ENCODE data around the gene FLACC1. TPM values are rescaled to one million over a fixed set of nuclear protein-coding genes. Genes with fewer than 3 reads are reported as not detected.
"Not testable (repeated sequence)": the region's sequence is repeated elsewhere in the genome, so short reads cannot be mapped to it uniquely, and the experiment has no call there.

FLACC1 gene
- total RNA-seq, 1 donor from 2014 or later: 1.0 TPM

GRCh38 chr2:201322772-201323171 is 34.4 kb downstream of the FLACC1 start:
- Histone ChIP-seq H3K9me3 (ENCODE audit: control insufficient read depth in 3 of 3, low read length in 3 of 3) (peaks cover 0 to 6% (median 3%) of the 10 kb centered on the region in 3 donors), H3K9ac (ENCODE audit: low read depth in 1 of 3, low read length in 3 of 3) (no peak overlapping the region), H3K27ac (ENCODE audit: low read depth, low read length) (no peak overlapping the region), H3K4me3 (ENCODE audit: low read length in 3 of 3) (no peak overlapping the region), H3K27me3 (ENCODE audit: control insufficient read depth in 3 of 3, insufficient read depth in 3 of 3, low read length in 3 of 3) (no peaks in the 10 kb centered on the region), H3K36me3 (ENCODE audit: control insufficient read depth in 3 of 3, insufficient read depth in 3 of 3, low read length in 3 of 3) (peaks cover 0 to 3% (median 2%) of the 10 kb centered on the region in 3 donors), H3K4me1 (ENCODE audit: control insufficient read depth in 3 of 3, insufficient read depth in 3 of 3, low read length in 3 of 3) (no peaks in the 10 kb centered on the region)

- no peaks in the 10 kb centered on the region for H3K27me3 ChIP-seq (ENCODE audit: control insufficient read depth in 3 of 3, insufficient read depth in 3 of 3, low read length in 3 of 3)
- H3K36me3 ChIP-seq (ENCODE audit: control insufficient read depth in 3 of 3, insufficient read depth in 3 of 3, low read length in 3 of 3): peaks cover 0 to 3% (median 2%) of the 10 kb centered on the region in 3 donors
- H3K9ac ChIP-seq (ENCODE audit: low read depth in 1 of 3, low read length in 3 of 3): no peak overlapping the region
- no peak overlapping the region for H3K27ac ChIP-seq (ENCODE audit: low read depth, low read length)
- H3K4me1 ChIP-seq (ENCODE audit: control insufficient read depth in 3 of 3, insufficient read depth in 3 of 3, low read length in 3 of 3): no peaks in the 10 kb centered on the region
- H3K4me3 ChIP-seq (ENCODE audit: low read length in 3 of 3): no peak overlapping the region
- peaks cover 0 to 6% (median 3%) of the 10 kb centered on the region in 3 donors for H3K9me3 ChIP-seq (ENCODE audit: control insufficient read depth in 3 of 3, low read length in 3 of 3)
These were observed 36.4 kb downstream of the FLACC1 start for GRCh38 chr2:201320701-201321100.

GRCh38 chr2:201320257-201320656 is 36.9 kb downstream of the FLACC1 start:
- H3K27ac ChIP-seq (ENCODE audit: low read depth, low read length): no peak overlapping the region
- no peak overlapping the region for H3K9ac ChIP-seq (ENCODE audit: low read depth in 1 of 3, low read length in 3 of 3)
- no peaks in the 10 kb centered on the region for H3K27me3 ChIP-seq (ENCODE audit: control insufficient read depth in 3 of 3, insufficient read depth in 3 of 3, low read length in 3 of 3)
- H3K4me1 ChIP-seq (ENCODE audit: control insufficient read depth in 3 of 3, insufficient read depth in 3 of 3, low read length in 3 of 3): no peaks in the 10 kb centered on the region
- H3K4me3 ChIP-seq (ENCODE audit: low read length in 3 of 3): no peak overlapping the region
- peaks cover 0 to 6% (median 3%) of the 10 kb centered on the region in 3 donors for H3K9me3 ChIP-seq (ENCODE audit: control insufficient read depth in 3 of 3, low read length in 3 of 3)
- H3K36me3 ChIP-seq (ENCODE audit: control insufficient read depth in 3 of 3, insufficient read depth in 3 of 3, low read length in 3 of 3): peaks cover 0 to 3% (median 2%) of the 10 kb centered on the region in 3 donors

GRCh38 chr2:201319511-201319910 is 37.6 kb downstream of the FLACC1 start:
- no peaks in the 10 kb centered on the region for H3K27me3 ChIP-seq (ENCODE audit: control insufficient read depth in 3 of 3, insufficient read depth in 3 of 3, low read length in 3 of 3)
- H3K36me3 ChIP-seq (ENCODE audit: control insufficient read depth in 3 of 3, insufficient read depth in 3 of 3, low read length in 3 of 3): peaks cover 0 to 3% (median 2%) of the 10 kb centered on the region in 3 donors
- H3K27ac ChIP-seq (ENCODE audit: low read depth, low read length): no peak overlapping the region
- no peaks in the 10 kb centered on the region for H3K4me1 ChIP-seq (ENCODE audit: control insufficient read depth in 3 of 3, insufficient read depth in 3 of 3, low read length in 3 of 3)
- peaks cover 0 to 6% (median 3%) of the 10 kb centered on the region in 3 donors for H3K9me3 ChIP-seq (ENCODE audit: control insufficient read depth in 3 of 3, low read length in 3 of 3)
- no peak overlapping the region for H3K9ac ChIP-seq (ENCODE audit: low read depth in 1 of 3, low read length in 3 of 3)
- H3K4me3 ChIP-seq (ENCODE audit: low read length in 3 of 3): no peak overlapping the region

GRCh38 chr2:201313362-201313761 is 43.8 kb downstream of the FLACC1 start:
- H3K9ac ChIP-seq (ENCODE audit: low read depth in 1 of 3, low read length in 3 of 3): no peak overlapping the region
- no peak overlapping the region for H3K27ac ChIP-seq (ENCODE audit: low read depth, low read length)
- H3K9me3 ChIP-seq (ENCODE audit: control insufficient read depth in 3 of 3, low read length in 3 of 3): no peaks in the 10 kb centered on the region
- no peaks in the 10 kb centered on the region for H3K4me1 ChIP-seq (ENCODE audit: control insufficient read depth in 3 of 3, insufficient read depth in 3 of 3, low read length in 3 of 3)
- H3K27me3 ChIP-seq (ENCODE audit: control insufficient read depth in 3 of 3, insufficient read depth in 3 of 3, low read length in 3 of 3): no peaks in the 10 kb centered on the region
- H3K4me3 ChIP-seq (ENCODE audit: low read length in 3 of 3): no peak overlapping the region
- peaks cover 0 to 1% (median 0%) of the 10 kb centered on the region in 3 donors for H3K36me3 ChIP-seq (ENCODE audit: control insufficient read depth in 3 of 3, insufficient read depth in 3 of 3, low read length in 3 of 3)

- Histone ChIP-seq H3K9ac (ENCODE audit: low read depth in 1 of 3, low read length in 3 of 3) (no peak overlapping the region), H3K4me3 (ENCODE audit: low read length in 3 of 3) (no peak overlapping the region), H3K4me1 (ENCODE audit: control insufficient read depth in 3 of 3, insufficient read depth in 3 of 3, low read length in 3 of 3) (no peaks in the 10 kb centered on the region), H3K27ac (ENCODE audit: low read depth, low read length) (no peak overlapping the region), H3K27me3 (ENCODE audit: control insufficient read depth in 3 of 3, insufficient read depth in 3 of 3, low read length in 3 of 3) (no peaks in the 10 kb centered on the region), H3K9me3 (ENCODE audit: control insufficient read depth in 3 of 3, low read length in 3 of 3) (no peaks in the 10 kb centered on the region), H3K36me3 (ENCODE audit: control insufficient read depth in 3 of 3, insufficient read depth in 3 of 3, low read length in 3 of 3) (peaks cover 0 to 2% (median 0%) of the 10 kb centered on the region in 3 donors)
These were observed 48.2 kb downstream of the FLACC1 start for GRCh38 chr2:201308914-201309313.

- H3K36me3 ChIP-seq (ENCODE audit: control insufficient read depth in 3 of 3, insufficient read depth in 3 of 3, low read length in 3 of 3): peaks cover 0 to 2% (median 0%) of the 10 kb centered on the region in 3 donors
- no peak overlapping the region for H3K27ac ChIP-seq (ENCODE audit: low read depth, low read length)
- H3K9ac ChIP-seq (ENCODE audit: low read depth in 1 of 3, low read length in 3 of 3): no peak overlapping the region
- H3K9me3 ChIP-seq (ENCODE audit: control insufficient read depth in 3 of 3, low read length in 3 of 3): no peaks in the 10 kb centered on the region
- no peaks in the 10 kb centered on the region for H3K27me3 ChIP-seq (ENCODE audit: control insufficient read depth in 3 of 3, insufficient read depth in 3 of 3, low read length in 3 of 3)
- no peaks in the 10 kb centered on the region for H3K4me1 ChIP-seq (ENCODE audit: control insufficient read depth in 3 of 3, insufficient read depth in 3 of 3, low read length in 3 of 3)
- H3K4me3 ChIP-seq (ENCODE audit: low read length in 3 of 3): no peak overlapping the region
These were observed 49.3 kb downstream of the FLACC1 start for GRCh38 chr2:201307876-201308275.

- not testable (repeated sequence) for H3K4me3 ChIP-seq (ENCODE audit: low read length in 3 of 3); H3K27ac ChIP-seq (ENCODE audit: low read depth, low read length); H3K4me1 ChIP-seq (ENCODE audit: control insufficient read depth in 3 of 3, insufficient read depth in 3 of 3, low read length in 3 of 3); H3K36me3 ChIP-seq (ENCODE audit: control insufficient read depth in 3 of 3, insufficient read depth in 3 of 3, low read length in 3 of 3); H3K27me3 ChIP-seq (ENCODE audit: control insufficient read depth in 3 of 3, insufficient read depth in 3 of 3, low read length in 3 of 3); H3K9me3 ChIP-seq (ENCODE audit: control insufficient read depth in 3 of 3, low read length in 3 of 3); H3K9ac ChIP-seq (ENCODE audit: low read depth in 1 of 3, low read length in 3 of 3)
These were observed 57.2 kb downstream of the FLACC1 start for GRCh38 chr2:201299929-201300328.

GRCh38 chr2:201298462-201299052 is 58.6 kb downstream of the FLACC1 start:
- Histone ChIP-seq H3K9ac (ENCODE audit: low read depth in 1 of 3, low read length in 3 of 3) (no peak overlapping the region), H3K27me3 (ENCODE audit: control insufficient read depth in 3 of 3, insufficient read depth in 3 of 3, low read length in 3 of 3) (no peaks in the 10 kb centered on the region), H3K9me3 (ENCODE audit: control insufficient read depth in 3 of 3, low read length in 3 of 3) (no peaks in the 10 kb centered on the region), H3K4me1 (ENCODE audit: control insufficient read depth in 3 of 3, insufficient read depth in 3 of 3, low read length in 3 of 3) (no peaks in the 10 kb centered on the region), H3K4me3 (ENCODE audit: low read length in 3 of 3) (no peak overlapping the region), H3K36me3 (ENCODE audit: control insufficient read depth in 3 of 3, insufficient read depth in 3 of 3, low read length in 3 of 3) (peaks cover 0 to 2% (median 0%) of the 10 kb centered on the region in 3 donors), H3K27ac (ENCODE audit: low read depth, low read length) (no peak overlapping the region)

GRCh38 chr2:201290457-201291148 is 66.5 kb downstream of the FLACC1 start:
- not testable (repeated sequence) for H3K27me3 ChIP-seq (ENCODE audit: control insufficient read depth in 3 of 3, insufficient read depth in 3 of 3, low read length in 3 of 3); H3K9me3 ChIP-seq (ENCODE audit: control insufficient read depth in 3 of 3, low read length in 3 of 3); H3K9ac ChIP-seq (ENCODE audit: low read depth in 1 of 3, low read length in 3 of 3); H3K27ac ChIP-seq (ENCODE audit: low read depth, low read length); H3K4me3 ChIP-seq (ENCODE audit: low read length in 3 of 3); H3K4me1 ChIP-seq (ENCODE audit: control insufficient read depth in 3 of 3, insufficient read depth in 3 of 3, low read length in 3 of 3)
- H3K36me3 ChIP-seq (ENCODE audit: control insufficient read depth in 3 of 3, insufficient read depth in 3 of 3, low read length in 3 of 3): peaks cover 0 to 20% (median 3%) of the 10 kb centered on the region in 3 donors
